Measurements from ENCODE around the gene RAP1A. TPM values are rescaled to one million over a fixed set of nuclear protein-coding genes. Genes with fewer than 3 reads are reported as not detected.

RAP1A gene
- total RNA-seq, 1 experiment from 2014 or later = 25.4 TPM

- no peak for DNase-seq (ENCODE audit: low spot score)
- H3K27ac Mint-ChIP-seq = no peak overlapping the region
- POLR2A ChIA-PET = no interaction called here
- no peaks in the 10 kb centered on the region for H3K36me3 Mint-ChIP-seq
- no peaks in the 10 kb centered on the region; the same call in 1 of the 2 replicates for H3K27me3 Mint-ChIP-seq (ENCODE audit: low read depth)
- CTCF ChIA-PET = interaction anchor here (1.3 kb wide), 1 partner anchor 78 kb away, joined by 3 read pairs; no protein-coding TSS in a partner anchor
- no peak overlapping the region for H3K4me3 Mint-ChIP-seq
- TF ChIP-seq ZNF219 (CRISPR knock-in tag; IDR thresholded peaks at IDR 0.05; ENCODE audit: borderline replicate concordance) = no peak
- TF ChIP-seq MXD4 (CRISPR knock-in tag; IDR thresholded peaks at IDR 0.05; ENCODE audit: borderline replicate concordance) = no peak
- TF ChIP-seq TEAD1 (CRISPR knock-in tag; IDR thresholded peaks at IDR 0.05) = no peak
- no peak for TF ChIP-seq JAZF1 (CRISPR knock-in tag; IDR thresholded peaks at IDR 0.05)
- no peak for TF ChIP-seq ZNF263 (CRISPR knock-in tag; IDR thresholded peaks at IDR 0.05; ENCODE audit: low read depth)
- no peak for TF ChIP-seq GRHL2 (CRISPR knock-in tag; IDR thresholded peaks at IDR 0.05; ENCODE audit: insufficient replicate concordance, severe bottlenecking)
- no peak for TF ChIP-seq MLX (CRISPR knock-in tag; IDR thresholded peaks at IDR 0.05)
- no peak for TF ChIP-seq NR2C2 (CRISPR knock-in tag; IDR thresholded peaks at IDR 0.05)
- no peak for TF ChIP-seq ZNF138 (CRISPR knock-in tag; conservative IDR thresholded peaks at IDR 0.05)
- no peak for TF ChIP-seq ZNF121 (CRISPR knock-in tag; IDR thresholded peaks at IDR 0.05)
- no peak for TF ChIP-seq FOXP4 (CRISPR knock-in tag; IDR thresholded peaks at IDR 0.05)
- TF ChIP-seq ATF2 (CRISPR knock-in tag; IDR thresholded peaks at IDR 0.05; ENCODE audit: borderline replicate concordance, low read depth) = no peak
- no peak for ATAC-seq
- no peaks in the 10 kb centered on the region for H3K9me3 Mint-ChIP-seq
- no peaks in the 10 kb centered on the region for H3K4me1 Mint-ChIP-seq
These were observed 33.5 kb upstream of the RAP1A start for GRCh38 chr1:111586112-111586511.

DNA sequence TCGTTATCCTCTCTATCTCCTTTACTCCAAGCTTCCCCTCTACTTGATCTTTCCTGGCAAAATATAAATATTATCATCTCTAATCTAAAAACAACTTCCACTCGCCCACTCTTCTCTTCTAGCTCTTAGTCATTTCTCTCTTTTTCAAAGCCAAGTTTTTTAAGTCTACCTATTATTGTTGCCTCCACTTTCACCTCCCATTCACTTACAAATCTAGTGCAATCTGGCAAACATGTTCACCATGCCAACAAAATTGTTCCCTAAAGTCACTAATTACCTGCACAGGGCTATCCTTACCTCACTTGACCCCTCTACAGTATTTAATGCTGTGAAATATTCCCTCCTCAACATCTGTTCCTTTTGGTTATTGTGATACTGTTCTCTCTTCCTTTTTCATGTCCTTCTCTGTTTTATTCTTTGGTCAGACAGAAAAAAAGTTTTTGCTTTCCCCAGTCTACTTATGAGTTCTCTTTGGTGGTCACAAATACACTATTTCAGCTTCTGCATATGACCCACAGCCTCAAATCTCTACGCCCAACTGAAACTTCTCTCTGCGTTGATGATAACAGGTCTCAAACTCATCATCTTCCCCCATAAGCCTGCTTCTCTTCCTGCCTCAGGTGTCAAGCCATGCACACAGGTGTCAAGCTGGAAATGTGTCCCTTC is 31.9 kb upstream of the RAP1A start:
- no peaks in the 10 kb centered on the region; the same call in 1 of the 2 replicates for H3K27me3 Mint-ChIP-seq (ENCODE audit: low read depth)
- CTCF ChIA-PET = interaction anchor here (0.8 to 2.7 kb wide), 2 partner anchors 11 to 79 kb away, joined by 6 to 8 read pairs; no protein-coding TSS in a partner anchor
- H3K27ac Mint-ChIP-seq = no peak overlapping the region
- TF ChIP-seq ZNF416 (CRISPR knock-in tag; IDR thresholded peaks at IDR 0.05) = no peak
- TF ChIP-seq, protein P1, sequence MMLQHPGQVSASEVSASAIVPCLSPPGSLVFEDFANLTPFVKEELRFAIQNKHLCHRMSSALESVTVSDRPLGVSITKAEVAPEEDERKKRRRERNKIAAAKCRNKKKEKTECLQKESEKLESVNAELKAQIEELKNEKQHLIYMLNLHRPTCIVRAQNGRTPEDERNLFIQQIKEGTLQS (CRISPR knock-in tag; conservative IDR thresholded peaks at IDR 0.05) = no peak
- no peak for TF ChIP-seq SP1 (CRISPR knock-in tag; conservative IDR thresholded peaks at IDR 0.05)
- no peak for TF ChIP-seq TP53 (CRISPR knock-in tag; IDR thresholded peaks at IDR 0.05)
- no peak for TF ChIP-seq KAT7 (CRISPR knock-in tag; IDR thresholded peaks at IDR 0.05; ENCODE audit: borderline replicate concordance)
- TF ChIP-seq NR1H2 (CRISPR knock-in tag; IDR thresholded peaks at IDR 0.05) = no peak
- TF ChIP-seq ZNF232 (CRISPR knock-in tag; IDR thresholded peaks at IDR 0.05) = no peak
- no peak for TF ChIP-seq GRHL2 (CRISPR knock-in tag; IDR thresholded peaks at IDR 0.05; ENCODE audit: insufficient replicate concordance, severe bottlenecking)
- no peak for TF ChIP-seq ATF1 (CRISPR knock-in tag; IDR thresholded peaks at IDR 0.05)
- H3K36me3 Mint-ChIP-seq = no peaks in the 10 kb centered on the region
- POLR2A ChIA-PET = no interaction called here
- H3K4me1 Mint-ChIP-seq = peaks cover 3% of the 10 kb centered on the region
- no peak overlapping the region for H3K4me3 Mint-ChIP-seq
- H3K9me3 Mint-ChIP-seq = no peaks in the 10 kb centered on the region
- DNase-seq (ENCODE audit: low spot score) = no peak
- ATAC-seq = no peak
